Amniotic epithelial cell (primary cell): Measurements from ENCODE around the gene ETFA.

Experiments
- DNase-seq: peaks from one replicate; pipeline ENCODE4 v3.0.0-alpha.2; 2010; ENCODE audit warnings: low read depth

The ETFA gene

GRCh38 chr15:76311100-76311953, at the start of gene ETFA:
Gene ETFA, minus strand, starts transcription at chr15:76311469. Its CDS starts 81 bp downstream, at chr15:76311388.
- peak; percentile 93 for DNase-seq

DNA sequence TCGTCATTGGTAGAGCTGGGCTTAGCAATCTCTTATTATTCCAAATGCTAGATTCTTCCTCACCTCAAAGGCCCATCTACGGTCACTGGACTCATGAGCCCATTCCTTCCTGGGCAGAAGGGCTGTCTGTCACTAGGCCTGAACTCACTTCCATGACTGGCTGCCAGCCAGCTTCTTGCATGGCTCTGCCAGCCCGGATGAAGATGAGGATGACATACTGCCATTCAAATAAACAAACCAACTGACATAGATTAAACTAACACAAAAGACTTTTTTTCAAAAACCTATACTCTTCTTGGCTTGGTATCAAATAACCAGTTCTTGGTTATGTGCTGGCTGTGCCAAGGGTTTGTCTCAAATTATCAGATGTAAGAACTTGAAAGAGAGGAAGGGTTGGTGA, 49.1 kb upstream of the ETFA start:
- DNase-seq, result no peak

DNA sequence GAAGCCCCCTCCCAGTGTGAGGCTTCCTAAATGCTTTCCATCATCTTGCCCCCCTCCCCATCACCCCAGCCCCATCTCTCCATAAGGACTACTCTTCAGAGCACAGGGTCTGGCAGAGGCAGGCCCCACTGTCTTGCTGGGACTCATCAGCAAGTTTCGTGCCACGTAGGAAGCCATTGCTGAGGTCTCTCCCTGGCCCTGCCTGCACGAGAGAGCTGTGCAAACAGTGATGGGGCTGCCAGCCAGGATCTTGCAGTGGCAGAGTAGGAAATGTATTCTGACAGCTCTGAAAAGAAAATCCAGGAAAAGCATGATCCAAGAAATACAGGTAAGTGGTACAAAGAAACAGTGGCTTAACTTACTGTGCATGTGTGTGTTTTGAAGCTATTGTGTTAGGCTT, 47.9 kb upstream of the ETFA start:
- DNase-seq, result no peak

GRCh38 chr15:76358453-76358852, 47.2 kb upstream of the ETFA start:
- no peak for DNase-seq

DNA sequence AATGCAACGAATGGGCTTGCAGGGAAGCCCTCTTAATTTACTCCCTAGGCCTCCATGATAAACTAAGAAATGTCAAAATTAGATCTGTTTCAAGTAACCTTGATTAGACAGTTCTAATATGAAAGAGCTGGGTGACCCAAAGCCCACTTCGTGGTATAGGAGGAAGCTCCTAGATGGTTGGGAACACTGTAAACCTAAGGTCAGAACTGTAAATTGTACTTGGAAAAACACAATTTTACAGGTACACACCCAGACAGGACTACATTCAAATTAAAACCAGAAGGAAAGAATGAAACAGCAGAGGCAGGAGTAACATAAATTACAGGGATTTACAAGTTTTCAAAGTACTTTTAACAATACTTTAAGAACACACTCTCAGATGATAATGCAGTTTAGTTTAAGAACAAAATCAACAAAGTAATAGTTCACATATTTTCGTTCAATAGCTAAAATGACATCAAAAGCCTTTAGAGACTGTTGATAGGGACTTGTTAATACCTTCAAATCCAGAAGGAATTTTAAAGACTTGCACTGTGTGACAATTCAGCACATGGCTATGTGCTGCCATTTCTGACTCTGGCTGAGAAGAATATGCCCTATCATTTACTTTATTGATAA, 43.7 kb upstream of the ETFA start:
- no peak for DNase-seq

DNA sequence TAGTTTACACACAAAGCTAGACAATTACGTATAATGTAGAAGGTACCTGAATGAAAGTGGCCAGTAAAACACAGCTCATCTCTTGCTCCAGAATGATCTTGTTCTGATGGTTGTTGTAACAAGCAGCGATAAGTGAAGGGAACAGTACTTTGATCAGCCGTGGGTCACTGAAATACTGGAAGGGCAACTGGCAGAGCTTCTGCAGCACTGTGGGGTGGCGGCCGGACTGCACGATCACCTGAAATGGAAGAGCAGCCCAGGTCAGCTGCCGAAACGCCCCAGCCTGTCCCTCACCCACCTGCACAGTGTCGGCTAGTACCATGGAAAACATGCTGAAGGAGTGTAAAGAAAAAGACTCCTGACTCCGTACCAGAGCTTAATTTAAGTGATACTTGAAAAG, 42.6 kb upstream of the ETFA start:
- DNase-seq, result no peak

DNA sequence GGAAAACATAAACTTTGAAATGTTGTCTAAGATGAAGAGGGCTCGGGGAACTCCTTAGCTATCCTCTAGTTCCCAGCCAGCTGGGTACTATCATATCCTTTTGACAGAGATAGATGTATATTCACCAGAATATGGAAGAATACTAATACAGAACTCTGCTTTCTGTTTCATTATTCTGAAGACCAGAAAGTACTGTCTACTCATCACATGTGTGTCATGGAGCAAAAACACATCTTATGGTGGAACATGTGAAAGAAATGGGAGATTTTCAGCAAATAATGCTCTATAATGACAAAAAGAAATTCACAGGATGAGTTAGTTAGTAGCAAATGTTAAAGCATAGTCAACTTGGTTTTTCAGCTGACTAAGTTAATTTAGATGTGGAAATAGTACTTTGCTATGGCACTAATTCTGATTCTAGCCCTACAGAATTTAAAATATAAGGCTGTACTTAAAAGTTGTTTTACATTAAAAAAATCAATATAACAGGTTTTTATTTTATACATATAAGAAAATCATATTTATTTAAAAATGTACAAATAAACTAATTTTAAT, 41.8 kb upstream of the ETFA start:
- DNase-seq, result no peak

DNA sequence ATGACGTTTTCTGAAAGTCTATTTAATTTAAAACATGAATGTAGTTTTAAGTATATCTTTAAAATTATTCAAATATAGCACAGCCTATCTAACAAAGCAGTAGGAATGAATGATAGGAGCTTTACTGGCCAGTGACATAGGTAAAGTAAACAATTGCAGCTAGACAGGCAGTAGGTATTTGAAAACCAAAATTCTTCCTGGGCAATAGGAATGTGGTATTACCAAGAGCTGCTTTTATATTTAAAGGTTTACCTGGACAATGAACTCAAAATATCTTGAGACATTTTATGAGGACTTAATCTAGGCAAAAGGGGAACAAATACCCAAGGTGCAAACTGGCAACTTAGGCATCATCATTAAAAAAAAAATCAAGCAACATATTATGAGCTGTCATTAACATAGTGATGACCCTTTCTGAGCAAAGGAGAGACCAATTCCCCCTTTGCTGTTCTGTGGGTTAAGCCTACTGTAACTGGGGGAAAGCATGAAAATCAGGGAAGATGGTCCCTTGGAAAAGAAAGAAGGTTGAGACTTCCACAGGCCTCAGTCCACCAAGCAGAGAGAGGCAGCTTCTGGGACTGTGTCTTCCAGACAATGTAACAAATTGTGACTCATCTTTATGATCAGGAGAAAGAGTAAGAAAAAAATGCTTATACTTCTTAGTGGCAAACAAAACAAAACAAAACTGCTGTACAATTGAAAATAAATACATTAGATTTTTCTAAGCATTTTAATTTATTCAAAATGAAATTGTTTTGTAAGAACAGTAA, 38.2 kb upstream of the ETFA start:
- DNase-seq, result no peak

GRCh38 chr15:76347482-76348055, 36.3 kb upstream of the ETFA start:
- no peak for DNase-seq

DNA sequence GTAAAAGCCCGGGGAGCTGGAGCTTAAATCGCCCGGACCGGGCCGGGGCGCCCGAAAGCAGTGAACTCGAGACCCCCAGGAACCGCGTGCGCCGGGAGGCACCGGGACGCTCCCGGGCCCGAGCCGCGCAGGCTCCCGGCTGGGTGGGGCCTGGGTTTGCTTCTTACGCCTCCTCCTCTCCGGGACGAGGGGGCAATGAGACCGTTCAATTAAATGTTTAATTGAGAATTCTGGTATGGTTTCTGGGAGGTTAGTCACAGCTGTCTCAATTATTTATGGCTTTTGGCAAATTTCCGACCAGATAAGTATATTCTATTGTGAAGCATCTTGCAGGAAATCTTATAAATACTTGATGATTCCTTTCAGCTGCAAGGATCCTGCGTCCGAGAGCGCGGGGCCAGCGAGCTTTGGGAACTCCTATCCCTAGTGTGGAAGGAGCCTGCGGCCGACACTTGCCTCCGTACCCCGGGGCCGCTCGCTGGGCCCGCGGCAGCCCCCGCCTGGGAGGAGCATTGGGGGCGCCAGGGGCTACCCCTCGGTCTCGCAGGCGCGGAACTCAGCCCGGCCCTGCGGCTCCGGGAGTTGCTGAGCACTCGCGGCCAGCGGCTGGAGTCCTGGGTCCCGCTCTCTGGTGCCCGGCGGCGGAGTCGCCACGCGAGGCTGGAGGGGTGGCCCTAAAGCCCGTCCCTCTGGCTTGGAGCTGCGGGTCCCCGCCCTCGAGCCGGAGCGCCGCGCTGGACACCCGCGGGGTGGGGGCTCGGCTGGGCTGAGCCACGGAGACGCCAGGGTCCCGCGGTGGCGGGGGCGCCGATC, 35.6 kb upstream of the ETFA start:
- peak; percentile 54 for DNase-seq

DNA sequence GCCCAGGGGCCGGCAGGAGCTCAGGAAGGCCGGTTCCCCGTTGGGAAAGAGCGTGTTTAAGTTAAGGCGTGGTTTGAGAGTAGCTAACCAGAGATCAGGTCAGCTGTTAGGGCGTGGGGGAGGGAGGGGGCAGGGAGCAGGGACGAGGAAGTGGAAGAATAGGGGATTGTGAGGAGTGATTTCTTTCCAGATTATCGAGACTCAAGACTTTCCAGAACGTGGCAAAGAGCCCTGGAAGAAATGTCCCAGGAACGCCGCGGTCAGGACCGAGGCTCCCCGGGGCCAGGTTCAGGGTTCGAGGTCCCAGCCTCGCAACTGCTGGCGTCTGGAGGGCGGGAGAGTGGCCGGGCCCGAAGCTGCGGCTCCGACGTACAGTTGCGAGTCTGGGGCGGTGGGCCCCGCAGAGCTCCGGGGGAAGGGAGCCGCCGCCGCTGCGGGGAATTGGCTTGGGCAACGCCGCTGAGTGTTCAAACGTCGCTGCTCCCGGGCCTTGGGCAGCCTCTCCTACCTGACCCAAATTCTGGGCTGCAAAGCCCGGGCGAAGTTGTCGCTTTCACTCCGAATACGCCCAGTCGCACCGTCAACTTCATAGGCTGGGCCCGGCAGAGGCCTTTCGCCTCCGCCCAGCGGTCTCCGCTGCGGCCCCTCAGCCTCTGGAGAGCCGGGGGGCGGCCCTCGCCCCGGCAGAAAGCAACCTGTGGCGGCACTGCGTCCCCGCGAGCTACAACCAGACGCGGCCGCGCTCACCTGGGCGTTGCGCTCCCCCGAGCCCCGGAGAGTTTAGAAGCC, 34.8 kb upstream of the ETFA start:
- DNase-seq, result no peak

DNA sequence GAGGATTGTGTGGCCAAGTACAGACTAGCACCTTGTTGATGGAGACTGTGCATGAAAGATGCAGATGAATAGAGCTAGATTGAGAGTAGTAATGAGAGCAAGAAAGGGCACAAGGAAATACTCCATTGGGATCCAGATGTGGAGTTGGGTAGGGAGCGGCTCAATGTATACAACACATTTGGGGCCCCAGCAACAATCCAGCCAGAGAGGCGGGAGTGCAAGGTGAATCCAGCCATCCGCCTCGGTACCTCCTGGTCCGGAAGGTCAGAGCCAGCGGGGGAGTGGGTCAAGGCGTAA, 34.3 kb upstream of the ETFA start:
- no peak for DNase-seq

GRCh38 chr15:76344893-76345582, 33.8 kb upstream of the ETFA start:
- DNase-seq, result no peak

- DNase-seq, result no peak
These were observed 32.2 kb upstream of the ETFA start for GRCh38 chr15:76343313-76343996.

- no peak for DNase-seq
These were observed 31.3 kb upstream of the ETFA start for GRCh38 chr15:76342382-76343201.

GRCh38 chr15:76342058-76342381, 30.8 kb upstream of the ETFA start:
- DNase-seq, result no peak

- no peak for DNase-seq
These were observed 30.2 kb upstream of the ETFA start for GRCh38 chr15:76341366-76342057.

DNA sequence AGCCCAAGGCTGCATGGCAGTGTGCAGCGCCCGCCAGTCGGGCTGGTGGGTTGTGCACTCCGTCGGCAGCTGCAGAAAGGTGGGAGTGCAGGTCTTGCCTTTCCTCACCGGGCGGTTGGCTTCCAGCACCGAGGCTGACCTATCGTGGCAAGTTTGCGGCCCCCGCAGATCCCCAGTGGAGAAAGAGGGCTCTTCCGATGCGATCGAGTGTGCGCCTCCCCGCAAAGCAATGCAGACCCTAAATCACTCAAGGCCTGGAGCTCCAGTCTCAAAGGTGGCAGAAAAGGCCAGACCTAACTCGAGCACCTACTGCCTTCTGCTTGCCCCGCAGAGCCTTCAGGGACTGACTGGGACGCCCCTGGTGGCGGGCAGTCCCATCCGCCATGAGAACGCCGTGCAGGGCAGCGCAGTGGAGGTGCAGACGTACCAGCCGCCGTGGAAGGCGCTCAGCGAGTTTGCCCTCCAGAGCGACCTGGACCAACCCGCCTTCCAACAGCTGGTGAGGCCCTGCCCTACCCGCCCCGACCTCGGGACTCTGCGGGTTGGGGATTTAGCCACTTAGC, 29.6 kb upstream of the ETFA start:
- no peak for DNase-seq
